Measurements from ENCODE around the gene RAB34. TPM values are rescaled to one million over a fixed set of nuclear protein-coding genes. Genes with fewer than 3 reads are reported as not detected.

The RAB34 gene
- total and polyA plus RNA-seq, 9 of the 15 experiments (the other 6 are each of a cell fraction or from before 2014, with no cell fraction given), result 0.07 to 3.8 (median 0.46) TPM; not detected in 1

- Histone ChIP-seq H3K9me3 (replicated peaks; ENCODE audit: control insufficient read depth, insufficient read depth, low read depth, low read length) (no peaks in the 10 kb centered on the region), H3K4me2 (ENCODE audit: insufficient read depth, low read length) (no peak overlapping the region), H3K27ac (ENCODE audit: extremely low read depth, low read depth, low read length) (no peak overlapping the region), H3K4me3 (no peak overlapping the region), H3K79me2 (ENCODE audit: control insufficient read depth, insufficient read depth, low read length) (no peaks in the 10 kb centered on the region), H3K36me3 (ENCODE audit: control insufficient read depth, insufficient read depth, low read length) (peaks cover 92% of the 10 kb centered on the region), H3K27me3 (ENCODE audit: control insufficient read depth in 2 of 2, insufficient read depth in 2 of 2, low read length in 2 of 2) (no peaks in the 10 kb centered on the region), H3K9ac (ENCODE audit: insufficient read depth in 1 of 2, low read depth in 2 of 2, low read length in 2 of 2) (no peak overlapping the region), H3K9me1 (ENCODE audit: control insufficient read depth, insufficient read depth, low read length) (no peaks in the 10 kb centered on the region), H3K4me1 (replicated peaks in 1 of 2; ENCODE audit: control insufficient read depth in 2 of 2, insufficient read depth in 2 of 2, low read length in 2 of 2) (peaks cover 0 to 7% of the 10 kb centered on the region in 2 experiments; a peak in 1 of 5 replicates), H4K20me1 (replicated peaks; ENCODE audit: control insufficient read depth, insufficient read depth, low read length) (no peaks in the 10 kb centered on the region; the same call in 1 of the 2 replicates), H2AFZ (ENCODE audit: low read depth, low read length) (no peak overlapping the region)
- WGBS (ENCODE audit: insufficient coverage, low coverage, missing lambda C conversion rate), result 90% methylated on average over 10 of the region's 10 CpGs
- TF ChIP-seq PHF21A (IDR thresholded peaks at IDR 0.05; ENCODE audit: borderline replicate concordance, low read depth) (no peak), POLR2G (IDR thresholded peaks at IDR 0.05; ENCODE audit: low read depth, low read length) (peak; percentile 56), TAF7 (tag; IDR thresholded peaks at IDR 0.05) (no peak), ZNF766 (CRISPR knock-in tag; conservative IDR thresholded peaks at IDR 0.05) (no peak), FOXJ3 (CRISPR knock-in tag; IDR thresholded peaks at IDR 0.05) (no peak), TARDBP (IDR thresholded peaks at IDR 0.05) (no peak), HMG20A (CRISPR knock-in tag; conservative IDR thresholded peaks at IDR 0.05) (no peak), ZNF224 (CRISPR knock-in tag; IDR thresholded peaks at IDR 0.05) (no peak), SLC30A9 (CRISPR knock-in tag; IDR thresholded peaks at IDR 0.05) (no peak), ZNF165 (CRISPR knock-in tag; IDR thresholded peaks at IDR 0.05; ENCODE audit: borderline replicate concordance) (no peak), NFXL1 (CRISPR knock-in tag; IDR thresholded peaks at IDR 0.05) (no peak)
- TF ChIP-seq, protein P1, sequence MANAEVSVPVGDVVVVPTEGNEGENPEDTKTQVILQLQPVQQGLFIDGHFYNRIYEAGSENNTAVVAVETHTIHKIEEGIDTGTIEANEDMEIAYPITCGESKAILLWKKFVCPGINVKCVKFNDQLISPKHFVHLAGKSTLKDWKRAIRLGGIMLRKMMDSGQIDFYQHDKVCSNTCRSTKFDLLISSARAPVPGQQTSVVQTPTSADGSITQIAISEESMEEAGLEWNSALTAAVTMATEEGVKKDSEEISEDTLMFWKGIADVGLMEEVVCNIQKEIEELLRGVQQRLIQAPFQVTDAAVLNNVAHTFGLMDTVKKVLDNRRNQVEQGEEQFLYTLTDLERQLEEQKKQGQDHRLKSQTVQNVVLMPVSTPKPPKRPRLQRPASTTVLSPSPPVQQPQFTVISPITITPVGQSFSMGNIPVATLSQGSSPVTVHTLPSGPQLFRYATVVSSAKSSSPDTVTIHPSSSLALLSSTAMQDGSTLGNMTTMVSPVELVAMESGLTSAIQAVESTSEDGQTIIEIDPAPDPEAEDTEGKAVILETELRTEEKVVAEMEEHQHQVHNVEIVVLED (CRISPR knock-in tag; IDR thresholded peaks at IDR 0.05), result no peak
- TF ChIP-seq, protein P2, sequence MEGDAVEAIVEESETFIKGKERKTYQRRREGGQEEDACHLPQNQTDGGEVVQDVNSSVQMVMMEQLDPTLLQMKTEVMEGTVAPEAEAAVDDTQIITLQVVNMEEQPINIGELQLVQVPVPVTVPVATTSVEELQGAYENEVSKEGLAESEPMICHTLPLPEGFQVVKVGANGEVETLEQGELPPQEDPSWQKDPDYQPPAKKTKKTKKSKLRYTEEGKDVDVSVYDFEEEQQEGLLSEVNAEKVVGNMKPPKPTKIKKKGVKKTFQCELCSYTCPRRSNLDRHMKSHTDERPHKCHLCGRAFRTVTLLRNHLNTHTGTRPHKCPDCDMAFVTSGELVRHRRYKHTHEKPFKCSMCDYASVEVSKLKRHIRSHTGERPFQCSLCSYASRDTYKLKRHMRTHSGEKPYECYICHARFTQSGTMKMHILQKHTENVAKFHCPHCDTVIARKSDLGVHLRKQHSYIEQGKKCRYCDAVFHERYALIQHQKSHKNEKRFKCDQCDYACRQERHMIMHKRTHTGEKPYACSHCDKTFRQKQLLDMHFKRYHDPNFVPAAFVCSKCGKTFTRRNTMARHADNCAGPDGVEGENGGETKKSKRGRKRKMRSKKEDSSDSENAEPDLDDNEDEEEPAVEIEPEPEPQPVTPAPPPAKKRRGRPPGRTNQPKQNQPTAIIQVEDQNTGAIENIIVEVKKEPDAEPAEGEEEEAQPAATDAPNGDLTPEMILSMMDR (IDR thresholded peaks at IDR 0.05 in 2 of 3, conservative IDR thresholded peaks at IDR 0.05 in 1 of 3; ENCODE audit: insufficient read depth in 2 of 3, low read depth in 1 of 3, low read length in 3 of 3), result 0 out of 6 replicates have a peak, but pooled peaks of 1 of the 3 experiments have one; percentile 13
- TF ChIP-seq, protein P3, sequence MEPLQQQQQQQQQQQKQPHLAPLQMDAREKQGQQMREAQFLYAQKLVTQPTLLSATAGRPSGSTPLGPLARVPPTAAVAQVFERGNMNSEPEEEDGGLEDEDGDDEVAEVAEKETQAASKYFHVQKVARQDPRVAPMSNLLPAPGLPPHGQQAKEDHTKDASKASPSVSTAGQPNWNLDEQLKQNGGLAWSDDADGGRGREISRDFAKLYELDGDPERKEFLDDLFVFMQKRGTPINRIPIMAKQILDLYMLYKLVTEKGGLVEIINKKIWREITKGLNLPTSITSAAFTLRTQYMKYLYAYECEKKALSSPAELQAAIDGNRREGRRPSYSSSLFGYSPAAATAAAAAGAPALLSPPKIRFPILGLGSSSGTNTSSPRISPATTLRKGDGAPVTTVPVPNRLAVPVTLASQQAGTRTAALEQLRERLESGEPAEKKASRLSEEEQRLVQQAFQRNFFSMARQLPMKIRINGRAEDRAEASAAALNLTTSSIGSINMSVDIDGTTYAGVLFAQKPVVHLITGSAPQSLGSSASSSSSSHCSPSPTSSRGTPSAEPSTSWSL (CRISPR knock-in tag; IDR thresholded peaks at IDR 0.05; ENCODE audit: borderline replicate concordance), result no peak
- TF ChIP-seq, protein P4, sequence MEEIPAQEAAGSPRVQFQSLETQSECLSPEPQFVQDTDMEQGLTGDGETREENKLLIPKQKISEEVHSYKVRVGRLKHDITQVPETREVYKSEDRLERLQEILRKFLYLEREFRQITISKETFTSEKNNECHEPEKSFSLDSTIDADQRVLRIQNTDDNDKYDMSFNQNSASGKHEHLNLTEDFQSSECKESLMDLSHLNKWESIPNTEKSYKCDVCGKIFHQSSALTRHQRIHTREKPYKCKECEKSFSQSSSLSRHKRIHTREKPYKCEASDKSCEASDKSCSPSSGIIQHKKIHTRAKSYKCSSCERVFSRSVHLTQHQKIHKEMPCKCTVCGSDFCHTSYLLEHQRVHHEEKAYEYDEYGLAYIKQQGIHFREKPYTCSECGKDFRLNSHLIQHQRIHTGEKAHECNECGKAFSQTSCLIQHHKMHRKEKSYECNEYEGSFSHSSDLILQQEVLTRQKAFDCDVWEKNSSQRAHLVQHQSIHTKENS (CRISPR knock-in tag; IDR thresholded peaks at IDR 0.05), result no peak
- ATAC-seq (no peak), DNase-seq (ENCODE audit: extremely low read depth in 1 of 4, low spot score in 3 of 4) (peak in 1 of 4 experiments; percentile 12), FAIRE-seq (no peak)
- in situ Hi-C loops (cut with MboI), result no loop called here
- intact Hi-C loops (cut with micrococcal nuclease), result no loop called here
- ChIA-PET CTCF (ENCODE audit: low intra/inter-chr PET ratio) (no interaction called here), POLR2A (interaction anchor here (0.7 to 1.9 kb wide), 4 partner anchors 10 to 91 kb away, joined by 3 to 12 read pairs (median 4); partner anchors contain the start of genes PROCA1, SDF2 and SUPT6H)
- BruUV-seq (replicated peaks), result no TSS peak
Measured at GRCh38 chr17:28700830-28701492, 16.7 kb downstream of the RAB34 start.
